Ovary (tissue), 3 donors: Measurements from ENCODE around the gene SAG.

Experiments
- POLR2A ChIP-seq: fragments of 450-650 bp; IDR thresholded peaks from one replicate; pipeline ENCODE4 v1.6.1; 2017; ENCODE audit warnings: antibody characterized with exemption, mild to moderate bottlenecking, moderate library complexity
- TF ChIP-seq, protein P1 (sequence below), 3 donors: fragments of 450-650 bp in 2 of 3; fragments of 200-600 bp in 1 of 3; IDR thresholded peaks; one replicate each; pipeline versions ENCODE4 v1.5.1 to v1.8.0; 2016 to 2022; ENCODE audit warnings: antibody characterized with exemption in 3 of 3, mild to moderate bottlenecking in 1 of 3
- donor health status: DM: no; HTN: no; CAD: no.

DNA sequence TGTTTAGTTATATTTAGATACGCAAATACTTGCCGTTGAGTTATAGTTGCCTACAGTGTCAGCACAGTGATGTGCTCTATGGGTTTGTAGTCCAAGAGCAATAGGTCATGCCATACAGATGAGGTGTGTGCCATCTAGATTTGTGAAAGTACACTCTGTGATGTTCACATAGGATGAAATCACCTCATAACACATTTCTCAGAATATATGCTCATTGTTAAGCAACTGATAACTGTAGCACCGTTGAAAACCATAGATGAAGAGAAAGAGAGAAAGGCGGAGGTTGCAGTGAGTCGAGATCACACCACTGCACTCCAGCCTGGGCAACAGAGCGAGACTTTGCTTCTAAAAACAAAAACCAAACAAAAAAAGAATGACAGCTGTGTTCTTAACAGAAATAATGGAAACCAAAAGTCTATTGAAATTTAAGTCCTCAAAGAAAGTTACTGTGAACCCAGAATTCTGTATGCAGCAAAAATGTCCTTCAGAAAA lies 56.2 kb downstream of the SAG start:
- TF ChIP-seq, protein P1, sequence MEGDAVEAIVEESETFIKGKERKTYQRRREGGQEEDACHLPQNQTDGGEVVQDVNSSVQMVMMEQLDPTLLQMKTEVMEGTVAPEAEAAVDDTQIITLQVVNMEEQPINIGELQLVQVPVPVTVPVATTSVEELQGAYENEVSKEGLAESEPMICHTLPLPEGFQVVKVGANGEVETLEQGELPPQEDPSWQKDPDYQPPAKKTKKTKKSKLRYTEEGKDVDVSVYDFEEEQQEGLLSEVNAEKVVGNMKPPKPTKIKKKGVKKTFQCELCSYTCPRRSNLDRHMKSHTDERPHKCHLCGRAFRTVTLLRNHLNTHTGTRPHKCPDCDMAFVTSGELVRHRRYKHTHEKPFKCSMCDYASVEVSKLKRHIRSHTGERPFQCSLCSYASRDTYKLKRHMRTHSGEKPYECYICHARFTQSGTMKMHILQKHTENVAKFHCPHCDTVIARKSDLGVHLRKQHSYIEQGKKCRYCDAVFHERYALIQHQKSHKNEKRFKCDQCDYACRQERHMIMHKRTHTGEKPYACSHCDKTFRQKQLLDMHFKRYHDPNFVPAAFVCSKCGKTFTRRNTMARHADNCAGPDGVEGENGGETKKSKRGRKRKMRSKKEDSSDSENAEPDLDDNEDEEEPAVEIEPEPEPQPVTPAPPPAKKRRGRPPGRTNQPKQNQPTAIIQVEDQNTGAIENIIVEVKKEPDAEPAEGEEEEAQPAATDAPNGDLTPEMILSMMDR (IDR thresholded peaks at IDR 0.05), result no peak
- TF ChIP-seq POLR2A, result no peak
